Gastroesophageal sphincter (tissue), 3 donors: ENCODE results near the gene SPATA31E1.

ENCODE experiments used
- POLR2A ChIP-seq, 2 donors: fragments of 450-650 bp; IDR thresholded peaks; one replicate each; pipeline ENCODE4 v1.6.1; 2017; ENCODE audit warnings: antibody characterized with exemption in 2 of 2, mild to moderate bottlenecking in 2 of 2, moderate library complexity in 1 of 2
- POLR2AphosphoS5 ChIP-seq: sonication (generic); formaldehyde crosslinking; IDR thresholded peaks from one replicate; pipeline ENCODE4 v1.6.1; 2017; ENCODE audit warnings: antibody characterized with exemption
- TF ChIP-seq, protein P1 (sequence below), 4 experiments: fragments of 200-600 bp in 2 of 4; fragments of 450-650 bp in 2 of 4; sonication (generic) in 1 of 4; IDR thresholded peaks; one replicate each; pipeline ENCODE4 v1.5.1; 2017 to 2019; ENCODE audit warnings: antibody characterized with exemption in 4 of 4, mild to moderate bottlenecking in 2 of 4, moderate library complexity in 2 of 4

DNA sequence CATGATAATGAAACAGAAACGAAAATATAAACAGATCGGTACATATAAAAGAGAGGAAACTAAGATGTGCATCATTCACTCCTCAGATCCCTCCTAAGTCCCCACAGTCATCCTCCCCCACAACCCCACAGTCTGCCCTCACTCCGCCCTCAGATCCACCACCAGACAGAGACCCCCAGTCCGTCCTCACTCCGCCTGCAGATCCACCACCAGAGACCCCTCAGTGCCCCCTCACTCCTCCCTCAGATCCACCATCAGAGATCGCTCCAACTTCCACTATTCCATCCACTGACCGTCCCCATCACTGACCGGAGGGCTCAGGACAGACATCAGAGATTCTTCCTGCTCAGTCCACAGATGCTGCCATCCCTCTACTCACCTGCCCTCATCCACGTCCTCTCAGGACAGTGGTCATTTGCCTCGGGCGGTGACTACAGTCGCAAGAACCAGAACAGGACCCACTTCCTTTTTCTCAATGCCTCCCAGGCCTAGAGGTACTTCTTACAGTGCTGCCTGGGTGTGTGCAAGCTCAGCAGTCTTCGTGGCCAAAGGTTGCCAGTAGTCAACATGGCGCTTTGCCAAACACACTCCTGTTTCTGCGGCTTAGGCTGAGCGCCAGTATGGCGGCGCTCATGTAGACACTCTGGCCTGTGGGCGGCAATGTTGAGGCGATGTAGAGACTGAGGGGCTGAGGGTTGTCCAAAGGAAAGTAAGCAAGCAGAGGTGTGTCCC, 26.8 kb downstream of the SPATA31E1 start:
- TF ChIP-seq, protein P1, sequence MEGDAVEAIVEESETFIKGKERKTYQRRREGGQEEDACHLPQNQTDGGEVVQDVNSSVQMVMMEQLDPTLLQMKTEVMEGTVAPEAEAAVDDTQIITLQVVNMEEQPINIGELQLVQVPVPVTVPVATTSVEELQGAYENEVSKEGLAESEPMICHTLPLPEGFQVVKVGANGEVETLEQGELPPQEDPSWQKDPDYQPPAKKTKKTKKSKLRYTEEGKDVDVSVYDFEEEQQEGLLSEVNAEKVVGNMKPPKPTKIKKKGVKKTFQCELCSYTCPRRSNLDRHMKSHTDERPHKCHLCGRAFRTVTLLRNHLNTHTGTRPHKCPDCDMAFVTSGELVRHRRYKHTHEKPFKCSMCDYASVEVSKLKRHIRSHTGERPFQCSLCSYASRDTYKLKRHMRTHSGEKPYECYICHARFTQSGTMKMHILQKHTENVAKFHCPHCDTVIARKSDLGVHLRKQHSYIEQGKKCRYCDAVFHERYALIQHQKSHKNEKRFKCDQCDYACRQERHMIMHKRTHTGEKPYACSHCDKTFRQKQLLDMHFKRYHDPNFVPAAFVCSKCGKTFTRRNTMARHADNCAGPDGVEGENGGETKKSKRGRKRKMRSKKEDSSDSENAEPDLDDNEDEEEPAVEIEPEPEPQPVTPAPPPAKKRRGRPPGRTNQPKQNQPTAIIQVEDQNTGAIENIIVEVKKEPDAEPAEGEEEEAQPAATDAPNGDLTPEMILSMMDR (IDR thresholded peaks at IDR 0.05): no peak
- TF ChIP-seq POLR2A (IDR thresholded peaks at IDR 0.05) (no peak), POLR2AphosphoS5 (no peak)
